ENCODE results near the gene C4orf17.
"Not testable (repeated sequence)": the region's sequence is repeated elsewhere in the genome, so short reads cannot be mapped to it uniquely, and the experiment has no call there.

C4orf17 gene

DNA sequence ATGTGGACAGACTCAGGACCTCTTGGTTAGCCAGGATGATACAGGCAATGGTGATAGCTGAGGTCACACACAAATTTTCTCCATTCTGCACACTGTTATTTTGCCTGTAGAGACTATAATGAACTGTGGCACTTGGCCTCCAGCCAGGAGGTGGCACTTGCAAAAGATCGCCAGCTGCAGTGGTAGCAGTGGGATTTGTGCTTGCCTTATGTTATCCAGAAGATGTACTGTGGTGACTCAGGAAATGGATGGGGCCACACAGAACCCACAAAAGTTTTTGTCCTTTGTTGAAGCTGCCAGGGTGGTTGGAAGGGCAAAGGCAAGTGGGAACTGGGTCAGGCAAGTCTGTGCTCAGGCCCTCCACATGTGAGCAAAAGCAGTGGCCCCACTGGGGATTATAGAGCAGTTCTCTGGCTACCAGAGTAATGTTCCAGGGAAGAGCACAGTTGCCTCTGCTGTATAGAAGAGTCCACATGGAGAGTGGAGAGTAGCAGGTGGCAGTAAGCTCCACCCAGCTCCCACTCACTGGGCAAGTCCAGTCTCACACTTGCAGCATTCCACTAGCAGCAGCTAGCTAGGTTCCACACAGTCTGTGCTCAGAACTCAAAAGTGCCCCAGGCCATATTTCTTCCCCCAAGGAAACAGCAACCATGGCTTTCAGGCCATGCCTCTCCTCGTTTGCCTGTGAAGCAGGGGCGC lies 5.9 kb upstream of the C4orf17 start:
- no peak overlapping the region for H3K27ac Mint-ChIP-seq (ENCODE audit: low read depth)
- peaks cover 22% of the 10 kb centered on the region for H3K4me1 Mint-ChIP-seq
- H3K4me3 Mint-ChIP-seq = no peak overlapping the region
- ATAC-seq (replicated peaks; ENCODE audit: extremely low read depth, poor library complexity, severe bottlenecking) = no peak
- no peaks in the 10 kb centered on the region for H3K36me3 Mint-ChIP-seq (ENCODE audit: insufficient read depth)
- no peaks in the 10 kb centered on the region for H3K9me3 Mint-ChIP-seq
- DNase-seq (ENCODE audit: low spot score in 2 of 2) = no peak
- no peaks in the 10 kb centered on the region for H3K27me3 Mint-ChIP-seq

DNA sequence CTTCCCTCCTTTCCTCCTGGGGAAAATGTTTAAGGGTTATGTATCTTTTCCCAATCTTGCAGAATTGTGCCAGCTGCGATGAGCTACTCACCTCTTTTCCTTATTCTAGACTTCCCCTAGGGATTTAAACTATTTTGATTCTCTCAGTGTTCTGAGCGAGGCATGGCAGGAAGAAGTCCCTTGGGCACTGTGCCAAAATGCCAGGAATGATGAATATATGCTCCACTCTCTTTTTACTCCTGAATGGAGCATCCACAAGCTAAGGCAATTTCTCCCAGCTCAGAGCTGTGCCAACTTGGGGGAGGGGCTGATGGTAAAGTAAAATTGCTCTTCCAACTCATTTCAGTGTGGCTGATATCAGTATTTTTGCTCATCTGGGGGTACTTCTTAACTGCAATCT lies 4.0 kb upstream of the C4orf17 start:
- Mint-ChIP-seq H3K27me3 (no peaks in the 10 kb centered on the region), H3K4me3 (no peak overlapping the region), H3K36me3 (ENCODE audit: insufficient read depth) (no peaks in the 10 kb centered on the region), H3K27ac (ENCODE audit: low read depth) (peak overlapping the region; percentile 30), H3K9me3 (no peaks in the 10 kb centered on the region), H3K4me1 (peaks cover 22% of the 10 kb centered on the region)
- DNase-seq (ENCODE audit: low spot score in 2 of 2) (no peak), ATAC-seq (replicated peaks; ENCODE audit: extremely low read depth, poor library complexity, severe bottlenecking) (no peak)

DNA sequence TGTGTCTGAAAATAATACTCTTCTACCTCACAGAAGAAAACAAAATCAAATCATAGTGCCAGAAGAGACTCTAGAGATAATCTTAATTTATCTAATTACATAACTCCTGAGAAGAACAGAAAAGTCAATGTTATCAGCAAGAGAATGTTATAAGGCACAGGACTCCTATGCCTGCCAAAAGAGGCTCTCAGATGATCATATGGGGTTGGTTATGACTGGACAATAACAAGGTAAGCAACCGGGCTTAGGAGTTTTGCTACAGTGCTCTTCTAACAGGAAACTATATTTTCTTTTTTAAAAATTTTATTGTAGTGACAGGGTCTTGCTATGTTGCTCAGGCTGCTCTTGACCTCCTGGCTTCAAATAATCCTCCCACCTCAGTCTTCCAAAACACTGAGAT lies 3.5 kb upstream of the C4orf17 start:
- no peak for ATAC-seq (replicated peaks; ENCODE audit: extremely low read depth, poor library complexity, severe bottlenecking)
- Mint-ChIP-seq H3K4me1 (peaks cover 22% of the 10 kb centered on the region), H3K36me3 (ENCODE audit: insufficient read depth) (no peaks in the 10 kb centered on the region), H3K4me3 (no peak overlapping the region), H3K9me3 (no peaks in the 10 kb centered on the region), H3K27ac (ENCODE audit: low read depth) (peak overlapping the region; percentile 70), H3K27me3 (no peaks in the 10 kb centered on the region)
- no peak for DNase-seq (ENCODE audit: low spot score in 2 of 2)

DNA sequence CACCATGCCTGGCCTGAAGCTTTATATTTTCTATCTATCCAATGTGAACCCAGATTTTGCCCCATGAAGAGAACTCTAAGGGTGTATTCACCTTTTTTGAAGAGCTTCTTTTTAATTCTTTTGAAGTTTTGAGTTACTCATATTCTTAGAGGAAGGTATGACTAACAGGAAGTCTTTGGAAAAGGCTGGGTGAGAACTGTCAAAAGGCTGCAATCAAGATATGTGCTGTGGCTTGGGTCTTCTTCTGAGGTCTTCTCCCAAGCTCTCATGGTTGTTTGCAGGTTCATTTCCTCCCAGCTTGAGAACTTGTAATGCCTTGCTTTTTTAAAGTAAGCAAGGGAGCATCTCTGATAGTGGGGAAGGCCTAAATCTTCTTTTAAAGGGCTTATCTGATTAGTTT lies 3.1 kb upstream of the C4orf17 start:
- DNase-seq (ENCODE audit: low spot score in 2 of 2) = no peak
- no peaks in the 10 kb centered on the region for H3K9me3 Mint-ChIP-seq
- H3K27me3 Mint-ChIP-seq = no peaks in the 10 kb centered on the region
- H3K4me1 Mint-ChIP-seq = peaks cover 22% of the 10 kb centered on the region
- peak; percentile 71 for ATAC-seq (replicated peaks; ENCODE audit: extremely low read depth, poor library complexity, severe bottlenecking)
- no peaks in the 10 kb centered on the region for H3K36me3 Mint-ChIP-seq (ENCODE audit: insufficient read depth)
- peak overlapping the region; percentile 70 for H3K27ac Mint-ChIP-seq (ENCODE audit: low read depth)
- H3K4me3 Mint-ChIP-seq = no peak overlapping the region

DNA sequence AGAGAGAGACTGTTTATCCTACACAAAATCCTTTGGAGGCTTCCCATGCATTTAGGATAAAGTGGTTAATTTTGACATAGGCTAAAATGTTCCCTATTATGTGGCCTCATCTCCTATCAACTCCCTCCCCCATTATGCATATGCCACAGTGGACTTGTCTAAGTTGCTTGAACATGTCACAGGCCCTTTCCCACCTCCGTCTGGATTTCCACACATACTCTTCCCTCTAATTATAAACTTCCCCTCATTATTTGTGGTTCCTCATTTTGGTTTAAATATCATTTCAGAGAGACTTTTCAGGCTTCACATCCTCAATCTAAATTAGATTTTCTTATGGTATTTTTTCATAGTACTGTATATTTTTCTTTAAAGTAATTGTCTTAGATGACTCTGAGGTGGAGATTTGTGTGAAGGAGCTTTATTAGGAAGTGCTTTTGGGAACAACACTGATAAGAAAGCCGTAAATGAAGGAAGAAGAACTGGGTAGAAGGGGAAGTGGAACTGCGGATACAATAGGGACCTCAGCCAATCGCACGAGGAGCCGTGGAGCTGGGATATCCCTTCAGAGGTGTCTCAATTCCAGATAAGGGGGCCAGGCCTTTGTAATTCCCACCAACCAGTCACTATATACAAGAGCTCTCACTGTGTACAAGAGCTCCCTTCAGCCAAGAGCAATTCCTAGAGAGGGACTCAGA lies 7.9 kb downstream of the C4orf17 start:
- no peak overlapping the region for H3K27ac Mint-ChIP-seq (ENCODE audit: low read depth)
- H3K36me3 Mint-ChIP-seq (ENCODE audit: insufficient read depth) = no peaks in the 10 kb centered on the region
- H3K4me3 Mint-ChIP-seq = no peak overlapping the region
- no peaks in the 10 kb centered on the region for H3K9me3 Mint-ChIP-seq
- H3K27me3 Mint-ChIP-seq = peaks cover 17% of the 10 kb centered on the region
- H3K4me1 Mint-ChIP-seq = no peaks in the 10 kb centered on the region
- no peak for ATAC-seq (replicated peaks; ENCODE audit: extremely low read depth, poor library complexity, severe bottlenecking)
- no peak for DNase-seq (ENCODE audit: low spot score in 2 of 2)

DNA sequence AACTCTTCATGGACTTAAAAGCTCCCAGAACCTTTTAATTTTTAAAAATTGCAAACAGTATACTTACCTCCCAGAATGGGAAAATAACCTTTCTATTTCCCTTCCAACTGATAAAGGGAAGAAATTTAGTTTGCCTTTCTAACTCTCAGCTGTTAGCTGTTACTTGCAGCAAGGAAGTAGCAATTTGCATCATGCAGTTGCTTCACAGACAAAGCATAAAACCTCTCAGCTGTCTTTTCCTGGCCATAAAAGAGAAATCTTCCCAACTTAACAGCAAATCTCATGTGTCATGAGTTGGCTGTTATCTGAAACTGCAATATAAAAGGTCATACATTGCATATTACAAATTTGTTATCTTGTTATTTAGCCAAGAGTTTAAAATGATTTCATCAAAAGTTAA lies 18.4 kb downstream of the C4orf17 start:
- Mint-ChIP-seq H3K4me1 (no peaks in the 10 kb centered on the region), H3K27ac (ENCODE audit: low read depth) (no peak overlapping the region), H3K4me3 (no peak overlapping the region), H3K27me3 (peaks cover 66% of the 10 kb centered on the region), H3K9me3 (no peaks in the 10 kb centered on the region), H3K36me3 (ENCODE audit: insufficient read depth) (no peaks in the 10 kb centered on the region)
- ATAC-seq (replicated peaks; ENCODE audit: extremely low read depth, poor library complexity, severe bottlenecking) = no peak
- DNase-seq (ENCODE audit: low spot score in 2 of 2) = no peak

DNA sequence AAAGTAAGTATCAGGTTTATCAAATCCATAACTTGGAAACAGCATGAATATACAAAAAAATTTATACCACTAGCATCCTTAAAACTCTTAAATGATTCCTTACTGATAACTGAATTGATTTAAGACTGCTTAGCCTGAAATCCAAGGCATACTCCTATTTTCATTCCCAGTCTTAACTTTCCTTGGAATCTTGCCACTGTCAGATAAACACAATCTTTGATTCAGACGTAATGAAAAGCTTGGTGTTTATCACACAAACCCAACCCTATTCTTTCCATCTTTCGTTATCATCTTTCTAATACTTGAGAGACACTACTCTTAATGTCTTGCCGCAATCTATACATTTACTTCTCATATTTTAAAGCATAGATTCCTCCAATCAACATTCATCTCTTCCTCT lies 19.1 kb downstream of the C4orf17 start:
- Mint-ChIP-seq H3K36me3 (ENCODE audit: insufficient read depth) (no peaks in the 10 kb centered on the region), H3K4me1 (no peaks in the 10 kb centered on the region), H3K27ac (ENCODE audit: low read depth) (no peak overlapping the region), H3K9me3 (no peaks in the 10 kb centered on the region), H3K4me3 (no peak overlapping the region), H3K27me3 (peaks cover 65% of the 10 kb centered on the region)
- DNase-seq (ENCODE audit: low spot score in 2 of 2) (no peak), ATAC-seq (replicated peaks; ENCODE audit: extremely low read depth, poor library complexity, severe bottlenecking) (no peak)

DNA sequence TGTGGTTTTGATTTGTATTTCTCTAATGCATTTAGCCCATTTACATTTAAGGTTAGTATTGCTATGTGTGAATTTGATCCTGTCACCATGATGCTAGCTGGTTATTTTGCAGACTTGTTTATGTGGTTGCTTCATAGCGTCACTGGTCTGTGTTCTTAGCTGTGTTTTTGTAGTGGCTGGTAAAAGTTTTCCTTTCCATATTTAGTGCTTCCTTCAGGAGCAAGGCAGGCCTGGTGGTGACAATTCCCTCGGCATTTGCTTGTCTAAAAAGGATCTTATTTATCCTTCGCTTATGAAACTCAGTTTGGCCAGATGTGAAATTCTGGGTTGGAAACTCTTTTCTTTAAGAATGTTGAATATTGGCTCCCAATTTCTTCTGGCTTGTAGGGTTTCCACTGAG lies 23.9 kb downstream of the C4orf17 start:
- not testable (repeated sequence) for H3K9me3 Mint-ChIP-seq; H3K4me3 Mint-ChIP-seq; ATAC-seq (replicated peaks; ENCODE audit: extremely low read depth, poor library complexity, severe bottlenecking); H3K4me1 Mint-ChIP-seq; H3K36me3 Mint-ChIP-seq (ENCODE audit: insufficient read depth); DNase-seq (ENCODE audit: low spot score in 2 of 2); H3K27ac Mint-ChIP-seq (ENCODE audit: low read depth)
- peaks cover 62% of the 10 kb centered on the region for H3K27me3 Mint-ChIP-seq

DNA sequence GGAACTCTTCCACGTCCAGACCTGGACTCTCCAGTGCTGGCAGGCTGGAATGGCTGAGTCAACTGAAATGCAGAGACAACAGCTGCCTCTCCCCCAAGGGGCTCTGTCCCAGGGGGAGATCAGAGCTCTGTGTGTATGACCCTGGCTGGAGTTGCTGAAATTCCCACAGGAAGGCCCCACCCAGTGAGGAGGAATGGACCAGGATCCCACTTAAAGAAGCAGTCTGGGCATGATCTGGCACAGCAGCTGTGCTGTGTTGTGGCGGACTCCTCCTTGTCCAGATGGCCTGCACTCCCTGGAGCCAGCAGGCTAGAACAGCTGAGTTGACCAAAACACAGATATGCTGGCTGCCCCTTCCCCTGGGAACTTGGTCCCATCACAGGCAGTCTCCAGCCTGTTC lies 25.4 kb downstream of the C4orf17 start:
- DNase-seq (ENCODE audit: low spot score in 2 of 2) (no peak), ATAC-seq (replicated peaks; ENCODE audit: extremely low read depth, poor library complexity, severe bottlenecking) (no peak)
- Mint-ChIP-seq H3K4me1 (no peaks in the 10 kb centered on the region), H3K27ac (ENCODE audit: low read depth) (no peak overlapping the region), H3K36me3 (ENCODE audit: insufficient read depth) (no peaks in the 10 kb centered on the region), H3K27me3 (peaks cover 47% of the 10 kb centered on the region), H3K4me3 (no peak overlapping the region), H3K9me3 (no peaks in the 10 kb centered on the region)

DNA sequence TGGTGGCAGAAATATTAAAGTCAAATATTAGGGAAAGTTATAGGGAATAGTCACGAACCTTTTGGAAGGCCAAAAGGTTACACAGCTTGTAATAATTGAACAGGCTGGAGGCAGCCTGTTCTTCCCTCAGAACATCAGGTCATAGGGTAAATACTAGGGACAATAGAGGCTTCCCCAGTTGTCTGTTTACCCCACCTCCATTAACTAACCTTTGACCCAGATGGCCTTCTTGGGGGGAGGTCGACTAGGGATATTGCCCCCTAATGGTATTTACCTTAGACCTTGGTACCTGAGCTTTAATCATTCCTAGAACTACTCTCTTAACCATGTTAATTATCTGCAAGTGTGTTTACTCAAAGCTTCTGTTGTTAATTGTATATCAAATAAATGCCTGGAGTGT lies 26.0 kb downstream of the C4orf17 start:
- H3K4me3 Mint-ChIP-seq = no peak overlapping the region
- peaks cover 41% of the 10 kb centered on the region for H3K27me3 Mint-ChIP-seq
- ATAC-seq (replicated peaks; ENCODE audit: extremely low read depth, poor library complexity, severe bottlenecking) (no peak), DNase-seq (ENCODE audit: low spot score in 2 of 2) (no peak)
- no peaks in the 10 kb centered on the region for H3K4me1 Mint-ChIP-seq
- no peaks in the 10 kb centered on the region for H3K9me3 Mint-ChIP-seq
- H3K27ac Mint-ChIP-seq (ENCODE audit: low read depth) = no peak overlapping the region
- H3K36me3 Mint-ChIP-seq (ENCODE audit: insufficient read depth) = no peaks in the 10 kb centered on the region

DNA sequence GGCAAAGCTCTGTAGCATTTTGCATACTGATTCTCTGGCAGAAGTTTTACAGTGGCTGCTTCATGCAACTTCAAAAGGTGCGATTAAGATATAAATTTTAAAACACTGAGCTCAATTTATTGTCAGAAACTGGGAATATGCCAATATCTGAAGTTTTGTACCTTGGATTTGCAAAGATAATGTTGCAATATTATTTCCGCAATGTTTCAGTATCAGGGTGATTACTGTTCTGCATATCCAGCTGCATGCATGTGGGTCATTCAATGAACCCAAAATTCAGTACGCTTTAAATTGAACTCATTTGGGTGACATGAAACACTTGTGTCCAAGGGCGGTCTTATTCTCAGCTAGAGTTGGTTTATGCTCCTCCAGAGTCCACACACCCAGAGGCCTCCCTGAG lies 26.9 kb downstream of the C4orf17 start:
- Mint-ChIP-seq H3K4me1 (no peaks in the 10 kb centered on the region), H3K4me3 (no peak overlapping the region), H3K27me3 (peaks cover 33% of the 10 kb centered on the region), H3K27ac (ENCODE audit: low read depth) (no peak overlapping the region), H3K36me3 (ENCODE audit: insufficient read depth) (no peaks in the 10 kb centered on the region), H3K9me3 (no peaks in the 10 kb centered on the region)
- DNase-seq (ENCODE audit: low spot score in 2 of 2) = no peak
- ATAC-seq (replicated peaks; ENCODE audit: extremely low read depth, poor library complexity, severe bottlenecking) = no peak

DNA sequence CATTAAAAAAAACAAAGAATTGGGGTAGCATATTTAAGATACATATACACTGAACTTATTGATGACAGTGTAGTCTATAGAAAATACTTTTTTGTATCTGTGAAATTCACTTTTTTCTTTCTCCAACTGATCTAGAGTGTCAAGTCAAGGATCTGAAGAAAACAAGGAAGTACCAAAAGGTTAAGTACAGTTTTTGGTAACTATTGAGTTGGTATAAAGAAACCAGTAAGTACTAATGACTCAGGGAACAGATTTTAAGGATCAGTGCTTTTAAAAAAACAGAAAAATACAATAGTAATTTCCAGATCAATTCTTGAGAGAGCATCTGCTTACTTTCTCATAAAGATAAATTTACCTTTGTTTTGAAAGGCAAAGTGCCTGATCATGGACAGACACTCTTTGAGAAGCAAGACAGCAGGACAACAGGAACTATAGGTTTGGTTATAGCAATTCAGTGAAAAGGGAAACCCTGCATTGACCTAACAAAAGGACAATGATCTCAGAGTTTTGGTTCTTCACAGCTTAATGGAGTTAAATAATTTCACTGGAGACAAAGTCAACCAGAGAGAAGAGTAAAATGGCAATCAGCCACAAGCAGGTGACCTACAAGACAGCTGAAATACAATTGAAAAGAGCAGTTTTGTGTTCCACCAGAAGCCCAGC lies 29.6 kb downstream of the C4orf17 start:
- no peak for DNase-seq (ENCODE audit: low spot score in 2 of 2)
- no peak for ATAC-seq (replicated peaks; ENCODE audit: extremely low read depth, poor library complexity, severe bottlenecking)
- Mint-ChIP-seq H3K27ac (ENCODE audit: low read depth) (no peak overlapping the region), H3K36me3 (ENCODE audit: insufficient read depth) (no peaks in the 10 kb centered on the region), H3K9me3 (no peaks in the 10 kb centered on the region), H3K4me1 (no peaks in the 10 kb centered on the region), H3K4me3 (no peak overlapping the region), H3K27me3 (peaks cover 9% of the 10 kb centered on the region)

DNA sequence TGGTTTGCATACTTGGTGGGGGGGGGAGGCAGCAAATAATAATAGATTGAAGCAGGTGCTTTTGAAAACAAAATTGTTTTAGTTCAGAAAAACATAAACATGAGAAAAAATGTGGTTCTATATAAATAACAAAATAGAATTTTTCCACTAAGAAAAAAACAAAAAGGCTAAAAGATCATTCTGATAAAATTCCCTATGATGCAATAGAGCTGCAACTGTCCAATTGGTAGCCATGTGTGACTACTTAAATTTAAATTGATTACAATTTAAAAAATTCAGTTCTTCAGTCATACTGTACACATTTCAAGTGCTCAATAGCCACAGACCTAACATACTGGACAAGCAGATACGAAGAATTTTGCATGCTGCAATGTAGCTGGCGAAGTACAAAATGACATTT lies 42.1 kb downstream of the C4orf17 start:
- no peak for DNase-seq (ENCODE audit: low spot score in 2 of 2)
- Mint-ChIP-seq H3K27me3 (no peaks in the 10 kb centered on the region), H3K4me3 (no peak overlapping the region), H3K9me3 (no peaks in the 10 kb centered on the region), H3K4me1 (no peaks in the 10 kb centered on the region), H3K27ac (ENCODE audit: low read depth) (no peak overlapping the region), H3K36me3 (ENCODE audit: insufficient read depth) (peaks cover 1% of the 10 kb centered on the region)
- no peak for ATAC-seq (replicated peaks; ENCODE audit: extremely low read depth, poor library complexity, severe bottlenecking)

Measured in central memory CD8-positive, alpha-beta T cell (primary cell).